ENCODE data around the gene PPP2R5B. TPM values are rescaled to one million over a fixed set of nuclear protein-coding genes. Genes with fewer than 3 reads are reported as not detected.

The PPP2R5B gene
- total RNA-seq, 2 experiments from 2014 or later = 16.8 to 18.3 TPM

GRCh38 chr11:64926689-64927088 is 2.2 kb downstream of the PPP2R5B start:
- peaks cover 25% of the 10 kb centered on the region for H3K36me3 Mint-ChIP-seq (ENCODE audit: low read depth)
- H3K27ac Mint-ChIP-seq = no peak overlapping the region
- no peak for DNase-seq
- POLR2A ChIA-PET = no interaction called here
- H3K4me1 Mint-ChIP-seq (ENCODE audit: low read depth) = peaks cover 13% of the 10 kb centered on the region
- Histone ChIP-seq H3K36me3 (ENCODE audit: insufficient read depth, low read length) (peaks cover 27% of the 10 kb centered on the region), H3K4me1 (ENCODE audit: insufficient read depth, low read length) (peaks cover 30% of the 10 kb centered on the region), H3K27me3 (ENCODE audit: control insufficient read depth in 1 of 2, insufficient read depth in 2 of 2, low read length in 2 of 2) (no peaks in the 10 kb centered on the region), H3K4me3 (ENCODE audit: low read length) (no peak overlapping the region), H3K9me3 (ENCODE audit: control insufficient read depth in 1 of 2, insufficient read depth in 1 of 2, low read length in 2 of 2) (no peaks in the 10 kb centered on the region), H3K27ac (ENCODE audit: low read depth in 1 of 2, low read length in 2 of 2) (no peak overlapping the region)
- no peaks in the 10 kb centered on the region for H3K9me3 Mint-ChIP-seq
- peak overlapping the region; percentile 74 for H3K4me3 Mint-ChIP-seq
- ATAC-seq (ENCODE audit: poor library complexity) = no peak
- TF ChIP-seq CTCF (IDR thresholded peaks at IDR 0.05) = no peak
- intact Hi-C loops (cut with DNase I, micrococcal nuclease) = no loop called here
- CTCF ChIA-PET = no interaction called here
- no peaks in the 10 kb centered on the region for H3K27me3 Mint-ChIP-seq

DNA sequence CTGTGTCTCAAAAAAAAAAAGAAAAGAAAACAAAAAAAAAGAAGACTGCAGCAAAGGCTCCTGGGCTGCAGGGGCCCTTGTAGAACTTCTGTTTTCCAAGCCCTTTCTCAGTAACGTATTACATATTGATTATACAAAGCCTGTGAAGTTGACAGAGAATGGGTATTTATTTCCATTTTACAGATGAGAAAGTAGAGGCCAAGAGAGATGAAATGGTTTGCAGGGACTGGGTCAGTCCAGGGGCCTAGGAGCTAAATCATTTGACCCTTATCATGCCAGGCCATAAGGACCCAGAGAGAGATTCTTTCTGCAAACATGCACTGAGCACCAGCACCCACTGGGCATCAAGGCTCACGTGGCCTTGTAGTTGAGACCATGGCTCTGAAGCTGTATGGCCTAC is 4.5 kb downstream of the PPP2R5B start:
- Mint-ChIP-seq H3K36me3 (ENCODE audit: low read depth) (peaks cover 42% of the 10 kb centered on the region), H3K9me3 (no peaks in the 10 kb centered on the region)

GRCh38 chr11:64929625-64930024 is 5.1 kb downstream of the PPP2R5B start:
- no peak overlapping the region for H3K27ac Mint-ChIP-seq
- H3K9me3 Mint-ChIP-seq = no peaks in the 10 kb centered on the region
- no peak overlapping the region for H3K4me3 Mint-ChIP-seq
- H3K27ac ChIP-seq (ENCODE audit: low read depth in 1 of 2, low read length in 2 of 2) = no peak overlapping the region
- peaks cover 17% of the 10 kb centered on the region for H3K4me1 ChIP-seq (ENCODE audit: insufficient read depth, low read length)
- intact Hi-C loops (cut with DNase I, micrococcal nuclease) = no loop called here
- CTCF ChIA-PET = no interaction called here
- H3K27me3 Mint-ChIP-seq = no peaks in the 10 kb centered on the region
- peaks cover 45% of the 10 kb centered on the region for H3K36me3 ChIP-seq (ENCODE audit: insufficient read depth, low read length)
- H3K27me3 ChIP-seq (ENCODE audit: control insufficient read depth in 1 of 2, insufficient read depth in 2 of 2, low read length in 2 of 2) = no peaks in the 10 kb centered on the region
- DNase-seq (no peak), ATAC-seq (ENCODE audit: poor library complexity) (no peak)
- no peaks in the 10 kb centered on the region for H3K9me3 ChIP-seq (ENCODE audit: control insufficient read depth in 1 of 2, insufficient read depth in 1 of 2, low read length in 2 of 2)
- H3K4me3 ChIP-seq (ENCODE audit: low read length) = no peak overlapping the region
- peaks cover 4% of the 10 kb centered on the region for H3K4me1 Mint-ChIP-seq (ENCODE audit: low read depth)
- POLR2A ChIA-PET = no interaction called here
- no peak for TF ChIP-seq CTCF (IDR thresholded peaks at IDR 0.05)
- H3K36me3 Mint-ChIP-seq (ENCODE audit: low read depth) = peaks cover 42% of the 10 kb centered on the region

More for the DNA sequence above, 4.5 kb downstream of the PPP2R5B start:
- H3K27me3 ChIP-seq (ENCODE audit: control insufficient read depth in 1 of 2, insufficient read depth in 2 of 2, low read length in 2 of 2) = no peaks in the 10 kb centered on the region
- H3K4me3 ChIP-seq (ENCODE audit: low read length) = no peak overlapping the region
- ChIA-PET CTCF (no interaction called here), POLR2A (no interaction called here)
- H3K27ac ChIP-seq (ENCODE audit: low read depth in 1 of 2, low read length in 2 of 2) = no peak overlapping the region
- Mint-ChIP-seq H3K4me3 (no peak overlapping the region), H3K27me3 (no peaks in the 10 kb centered on the region), H3K4me1 (ENCODE audit: low read depth) (peaks cover 10% of the 10 kb centered on the region), H3K27ac (no peak overlapping the region)
- peaks cover 45% of the 10 kb centered on the region for H3K36me3 ChIP-seq (ENCODE audit: insufficient read depth, low read length)
- intact Hi-C loops (cut with DNase I, micrococcal nuclease) = no loop called here
- H3K9me3 ChIP-seq (ENCODE audit: control insufficient read depth in 1 of 2, insufficient read depth in 1 of 2, low read length in 2 of 2) = no peaks in the 10 kb centered on the region
- no peak for TF ChIP-seq CTCF (IDR thresholded peaks at IDR 0.05)
- DNase-seq = no peak
- peaks cover 22% of the 10 kb centered on the region for H3K4me1 ChIP-seq (ENCODE audit: insufficient read depth, low read length)
- ATAC-seq (ENCODE audit: poor library complexity) = no peak
